ENCODE results near the gene PDK1.

GRCh38 chr2:172574965-172575364, 19.1 kb downstream of the PDK1 start:
- TF ChIP-seq CTCF (conservative IDR thresholded peaks at IDR 0.05; ENCODE audit: low read depth, low read length), result no peak
- no peak for TF ChIP-seq EZH2 (IDR thresholded peaks at IDR 0.05; ENCODE audit: borderline replicate concordance, low read depth, low read length, poor library complexity, severe bottlenecking)

All from A673 (cell line).